PC-9 (cell line): ENCODE measurements around the gene SMG6.

Experiments
- CTCF ChIP-seq: fragments of 200-600 bp; sonication (generic); conservative IDR thresholded peaks from 2 replicates; pipeline ENCODE4 v1.6.1; 2017; ENCODE audit warnings: mixed run types, antibody characterized with exemption, mild to moderate bottlenecking, moderate library complexity
- EZH2 ChIP-seq: fragments of 200-600 bp; sonication (generic); IDR thresholded peaks from 2 replicates; pipeline ENCODE4 v1.8.0; 2017; ENCODE audit warnings: antibody characterized with exemption, low read depth

GRCh38 chr17:2017274-2017941, 286.2 kb downstream of the SMG6 start:
- TF ChIP-seq CTCF (no peak), EZH2 (no peak)
